Measurements from ENCODE around the gene KRT15.

Gene KRT15

GRCh38 chr17:41486316-41486715, 32.4 kb downstream of the KRT15 start:
- Histone ChIP-seq H3K4me3 (ENCODE audit: low read depth, low read length) (no peak overlapping the region), H3K27me3 (ENCODE audit: control insufficient read depth, insufficient read depth, low read length) (peaks cover 9% of the 10 kb centered on the region)

GRCh38 chr17:41484920-41485904, 33.5 kb downstream of the KRT15 start:
- Histone ChIP-seq H3K36me3 (ENCODE audit: control insufficient read depth, insufficient read depth, low read length) (no peaks in the 10 kb centered on the region), H3K9ac (ENCODE audit: low read length) (no peak overlapping the region), H3K9me3 (ENCODE audit: control insufficient read depth, insufficient read depth, low read depth, low read length) (no peaks in the 10 kb centered on the region), H3K4me3 (ENCODE audit: low read depth, low read length) (no peak overlapping the region), H3K4me1 (ENCODE audit: control insufficient read depth, insufficient read depth, low read length) (no peaks in the 10 kb centered on the region), H3K27me3 (ENCODE audit: control insufficient read depth, insufficient read depth, low read length) (peaks cover 9% of the 10 kb centered on the region), H3K27ac (ENCODE audit: low read depth, low read length) (no peak overlapping the region)

More at GRCh38 chr17:41486316-41486715, 32.4 kb downstream of the KRT15 start:
- H3K36me3 ChIP-seq (ENCODE audit: control insufficient read depth, insufficient read depth, low read length), result no peaks in the 10 kb centered on the region
- no peak overlapping the region for H3K27ac ChIP-seq (ENCODE audit: low read depth, low read length)
- H3K9me3 ChIP-seq (ENCODE audit: control insufficient read depth, insufficient read depth, low read depth, low read length), result no peaks in the 10 kb centered on the region
- H3K9ac ChIP-seq (ENCODE audit: low read length), result no peak overlapping the region
- H3K4me1 ChIP-seq (ENCODE audit: control insufficient read depth, insufficient read depth, low read length), result no peaks in the 10 kb centered on the region

GRCh38 chr17:41483991-41484826, 34.5 kb downstream of the KRT15 start:
- peaks cover 9% of the 10 kb centered on the region for H3K27me3 ChIP-seq (ENCODE audit: control insufficient read depth, insufficient read depth, low read length)
- H3K36me3 ChIP-seq (ENCODE audit: control insufficient read depth, insufficient read depth, low read length), result no peaks in the 10 kb centered on the region
- H3K9ac ChIP-seq (ENCODE audit: low read length), result no peak overlapping the region
- H3K27ac ChIP-seq (ENCODE audit: low read depth, low read length), result no peak overlapping the region
- H3K4me1 ChIP-seq (ENCODE audit: control insufficient read depth, insufficient read depth, low read length), result no peaks in the 10 kb centered on the region
- H3K4me3 ChIP-seq (ENCODE audit: low read depth, low read length), result no peak overlapping the region
- no peaks in the 10 kb centered on the region for H3K9me3 ChIP-seq (ENCODE audit: control insufficient read depth, insufficient read depth, low read depth, low read length)

GRCh38 chr17:41483531-41483930, 35.2 kb downstream of the KRT15 start:
- H3K9ac ChIP-seq (ENCODE audit: low read length), result no peak overlapping the region

GRCh38 chr17:41481036-41481435, 37.7 kb downstream of the KRT15 start, which contains the start of gene KRT35:
KRT35 (minus strand) TSS chr17:41481151; CDS start chr17:41481097, 54 bp downstream.
- H3K9ac ChIP-seq (ENCODE audit: low read length), result no peak within 1 kb of the TSS
- H3K4me1 ChIP-seq (ENCODE audit: control insufficient read depth, insufficient read depth, low read length), result no peaks in the 10 kb centered on the region
- no peaks in the 10 kb centered on the region for H3K36me3 ChIP-seq (ENCODE audit: control insufficient read depth, insufficient read depth, low read length)
- no peaks in the 10 kb centered on the region for H3K27me3 ChIP-seq (ENCODE audit: control insufficient read depth, insufficient read depth, low read length)
- no peaks in the 10 kb centered on the region for H3K9me3 ChIP-seq (ENCODE audit: control insufficient read depth, insufficient read depth, low read depth, low read length)
- no peak within 1 kb of the TSS for H3K27ac ChIP-seq (ENCODE audit: low read depth, low read length)
- H3K4me3 ChIP-seq (ENCODE audit: low read depth, low read length), result no peak within 1 kb of the TSS

More at GRCh38 chr17:41483531-41483930, 35.2 kb downstream of the KRT15 start:
- Histone ChIP-seq H3K36me3 (ENCODE audit: control insufficient read depth, insufficient read depth, low read length) (no peaks in the 10 kb centered on the region), H3K9me3 (ENCODE audit: control insufficient read depth, insufficient read depth, low read depth, low read length) (no peaks in the 10 kb centered on the region), H3K27me3 (ENCODE audit: control insufficient read depth, insufficient read depth, low read length) (peaks cover 9% of the 10 kb centered on the region), H3K27ac (ENCODE audit: low read depth, low read length) (no peak overlapping the region), H3K4me3 (ENCODE audit: low read depth, low read length) (no peak overlapping the region), H3K4me1 (ENCODE audit: control insufficient read depth, insufficient read depth, low read length) (no peaks in the 10 kb centered on the region)

- Histone ChIP-seq H3K4me3 (ENCODE audit: low read depth, low read length) (no peak overlapping the region), H3K4me1 (ENCODE audit: control insufficient read depth, insufficient read depth, low read length) (no peaks in the 10 kb centered on the region), H3K27me3 (ENCODE audit: control insufficient read depth, insufficient read depth, low read length) (no peaks in the 10 kb centered on the region), H3K36me3 (ENCODE audit: control insufficient read depth, insufficient read depth, low read length) (no peaks in the 10 kb centered on the region), H3K9me3 (ENCODE audit: control insufficient read depth, insufficient read depth, low read depth, low read length) (no peaks in the 10 kb centered on the region), H3K9ac (ENCODE audit: low read length) (no peak overlapping the region), H3K27ac (ENCODE audit: low read depth, low read length) (no peak overlapping the region)
Observed at GRCh38 chr17:41480581-41480980, 38.1 kb downstream of the KRT15 start.

- H3K27me3 ChIP-seq (ENCODE audit: control insufficient read depth, insufficient read depth, low read length), result no peaks in the 10 kb centered on the region
- H3K36me3 ChIP-seq (ENCODE audit: control insufficient read depth, insufficient read depth, low read length), result no peaks in the 10 kb centered on the region
- no peak overlapping the region for H3K27ac ChIP-seq (ENCODE audit: low read depth, low read length)
- H3K9ac ChIP-seq (ENCODE audit: low read length), result no peak overlapping the region
- no peak overlapping the region for H3K4me3 ChIP-seq (ENCODE audit: low read depth, low read length)
- no peaks in the 10 kb centered on the region for H3K4me1 ChIP-seq (ENCODE audit: control insufficient read depth, insufficient read depth, low read length)
- H3K9me3 ChIP-seq (ENCODE audit: control insufficient read depth, insufficient read depth, low read depth, low read length), result no peaks in the 10 kb centered on the region
Observed at GRCh38 chr17:41480136-41480535, 38.6 kb downstream of the KRT15 start.

GRCh38 chr17:41478237-41478636, 40.5 kb downstream of the KRT15 start:
- no peak overlapping the region for H3K27ac ChIP-seq (ENCODE audit: low read depth, low read length)
- no peak overlapping the region for H3K4me3 ChIP-seq (ENCODE audit: low read depth, low read length)
- H3K9me3 ChIP-seq (ENCODE audit: control insufficient read depth, insufficient read depth, low read depth, low read length), result no peaks in the 10 kb centered on the region
- no peaks in the 10 kb centered on the region for H3K36me3 ChIP-seq (ENCODE audit: control insufficient read depth, insufficient read depth, low read length)
- no peaks in the 10 kb centered on the region for H3K4me1 ChIP-seq (ENCODE audit: control insufficient read depth, insufficient read depth, low read length)
- H3K9ac ChIP-seq (ENCODE audit: low read length), result no peak overlapping the region
- no peaks in the 10 kb centered on the region for H3K27me3 ChIP-seq (ENCODE audit: control insufficient read depth, insufficient read depth, low read length)

GRCh38 chr17:41476866-41477815, 41.5 kb downstream of the KRT15 start:
- no peaks in the 10 kb centered on the region for H3K27me3 ChIP-seq (ENCODE audit: control insufficient read depth, insufficient read depth, low read length)
- H3K9me3 ChIP-seq (ENCODE audit: control insufficient read depth, insufficient read depth, low read depth, low read length), result no peaks in the 10 kb centered on the region
- H3K9ac ChIP-seq (ENCODE audit: low read length), result no peak overlapping the region
- H3K4me1 ChIP-seq (ENCODE audit: control insufficient read depth, insufficient read depth, low read length), result no peaks in the 10 kb centered on the region
- H3K27ac ChIP-seq (ENCODE audit: low read depth, low read length), result no peak overlapping the region
- no peaks in the 10 kb centered on the region for H3K36me3 ChIP-seq (ENCODE audit: control insufficient read depth, insufficient read depth, low read length)
- no peak overlapping the region for H3K4me3 ChIP-seq (ENCODE audit: low read depth, low read length)

GRCh38 chr17:41475421-41475820, 43.3 kb downstream of the KRT15 start:
- no peaks in the 10 kb centered on the region for H3K4me1 ChIP-seq (ENCODE audit: control insufficient read depth, insufficient read depth, low read length)
- no peak overlapping the region for H3K27ac ChIP-seq (ENCODE audit: low read depth, low read length)
- peaks cover 8% of the 10 kb centered on the region; the same call in 1 of the 2 replicates for H3K9me3 ChIP-seq (ENCODE audit: control insufficient read depth, insufficient read depth, low read depth, low read length)
- no peaks in the 10 kb centered on the region for H3K36me3 ChIP-seq (ENCODE audit: control insufficient read depth, insufficient read depth, low read length)
- H3K9ac ChIP-seq (ENCODE audit: low read length), result no peak overlapping the region
- H3K27me3 ChIP-seq (ENCODE audit: control insufficient read depth, insufficient read depth, low read length), result no peaks in the 10 kb centered on the region
- no peak overlapping the region for H3K4me3 ChIP-seq (ENCODE audit: low read depth, low read length)
